ENCODE measurements around the gene MPP4. TPM values are rescaled to one million over a fixed set of nuclear protein-coding genes. Genes with fewer than 3 reads are reported as not detected.

Gene MPP4
- total and polyA plus RNA-seq, 2 of the 13 experiments (the other 11 are each of a cell fraction or from before 2014, with no cell fraction given) = not detected

DNA sequence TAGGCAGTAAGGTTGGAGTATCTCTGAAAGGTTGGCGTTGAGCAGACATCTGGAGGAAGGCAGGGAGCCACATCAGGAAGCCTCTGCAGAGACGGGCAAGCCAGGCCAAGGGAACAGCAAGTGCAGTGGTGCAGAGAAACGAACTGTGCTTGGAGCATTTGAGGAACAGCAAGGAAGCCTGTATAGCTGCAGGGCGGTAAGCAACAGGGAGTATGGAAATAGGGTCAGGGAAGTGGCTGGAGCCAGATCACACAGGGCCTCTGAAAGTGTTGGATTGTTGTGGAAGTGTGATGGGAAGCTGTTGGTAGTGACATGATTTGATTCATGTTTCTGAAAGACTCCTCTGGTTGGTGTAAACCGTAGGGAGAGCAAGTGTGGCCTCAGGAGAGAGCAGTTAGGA, 41.7 kb downstream of the MPP4 start:
- no peak overlapping the region for H3K9ac ChIP-seq (ENCODE audit: insufficient read depth, low read depth, low read length)
- H3K79me2 ChIP-seq (ENCODE audit: insufficient read depth, low read length) = no peaks in the 10 kb centered on the region
- ChIA-PET CTCF (ENCODE audit: low intra/inter-chr PET ratio, low total read pairs) (no interaction called here), POLR2A (no interaction called here)
- no TSS peak for BruUV-seq (replicated peaks)
- intact Hi-C loops (cut with micrococcal nuclease; ENCODE audit: unreplicated experiment) = no loop called here
- in situ Hi-C loops (cut with HindIII; ENCODE audit: extremely low pct_ligation_motif_present, low pct_unique_long_range_greater_than_20kb) = no loop called here
- no peak overlapping the region for H3K27ac ChIP-seq (ENCODE audit: extremely low read length, insufficient read depth, low read length)
- H3K9me3 ChIP-seq (ENCODE audit: low read length) = no peaks in the 10 kb centered on the region
- 13% methylated on average over 5 of the region's 5 CpGs for WGBS (ENCODE audit: low lambda C conversion rate)
- H3K36me3 ChIP-seq (replicated peaks in 1 of 2; ENCODE audit: control insufficient read depth in 1 of 2, insufficient read depth in 2 of 2, low read length in 2 of 2) = no peaks in the 10 kb centered on the region
- H3K27me3 ChIP-seq (ENCODE audit: control insufficient read depth in 1 of 2, insufficient read depth in 2 of 2, low read length in 2 of 2) = peaks cover 0 to 25% of the 10 kb centered on the region in 2 experiments; a peak in 3 of 5 replicates
- H3K4me3 ChIP-seq (replicated peaks in 1 of 3; ENCODE audit: insufficient read depth in 1 of 3, low read depth in 2 of 3, low read length in 3 of 3) = no peak overlapping the region
- H3K4me2 ChIP-seq (ENCODE audit: low read depth, low read length) = no peak overlapping the region
- no peak for FAIRE-seq
- peak; percentile 28 for ATAC-seq
- H2AFZ ChIP-seq (ENCODE audit: low read length) = no peak overlapping the region
- no peaks in the 10 kb centered on the region for H3K4me1 ChIP-seq (ENCODE audit: insufficient read depth, low read length)
- TF ChIP-seq, protein P1, sequence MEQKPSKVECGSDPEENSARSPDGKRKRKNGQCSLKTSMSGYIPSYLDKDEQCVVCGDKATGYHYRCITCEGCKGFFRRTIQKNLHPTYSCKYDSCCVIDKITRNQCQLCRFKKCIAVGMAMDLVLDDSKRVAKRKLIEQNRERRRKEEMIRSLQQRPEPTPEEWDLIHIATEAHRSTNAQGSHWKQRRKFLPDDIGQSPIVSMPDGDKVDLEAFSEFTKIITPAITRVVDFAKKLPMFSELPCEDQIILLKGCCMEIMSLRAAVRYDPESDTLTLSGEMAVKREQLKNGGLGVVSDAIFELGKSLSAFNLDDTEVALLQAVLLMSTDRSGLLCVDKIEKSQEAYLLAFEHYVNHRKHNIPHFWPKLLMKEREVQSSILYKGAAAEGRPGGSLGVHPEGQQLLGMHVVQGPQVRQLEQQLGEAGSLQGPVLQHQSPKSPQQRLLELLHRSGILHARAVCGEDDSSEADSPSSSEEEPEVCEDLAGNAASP (CRISPR knock-in tag; IDR thresholded peaks at IDR 0.05; ENCODE audit: borderline replicate concordance) = no peak
- TF ChIP-seq GLI4 (CRISPR knock-in tag; IDR thresholded peaks at IDR 0.05; ENCODE audit: borderline replicate concordance) (no peak), PTBP1 (IDR thresholded peaks at IDR 0.05; ENCODE audit: low read depth, low read length, poor library complexity, severe bottlenecking) (no peak)
- DNase-seq (ENCODE audit: low spot score) = no peak
- no peaks in the 10 kb centered on the region for H4K20me1 ChIP-seq (ENCODE audit: insufficient read depth, low read length)

DNA sequence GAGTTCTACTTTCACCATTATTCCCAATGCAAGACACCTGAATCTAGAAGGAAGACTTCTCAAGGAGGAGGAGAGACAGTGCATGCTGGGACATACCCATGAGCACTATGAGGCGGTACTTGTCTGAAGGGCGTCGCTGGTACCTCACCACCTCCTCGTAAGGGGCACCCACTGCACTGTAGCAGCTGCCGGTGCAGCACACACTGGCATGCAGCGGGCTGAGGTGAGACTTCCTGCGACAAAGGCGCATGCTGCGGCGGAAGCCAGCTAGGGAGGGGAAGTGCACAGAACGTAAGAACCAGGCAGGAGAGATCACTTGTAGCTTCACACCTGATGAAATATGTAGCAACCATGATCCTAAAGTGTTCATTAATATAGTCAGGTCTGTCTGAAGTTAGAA, 42.3 kb downstream of the MPP4 start:
- CTCF ChIA-PET (ENCODE audit: low intra/inter-chr PET ratio, low total read pairs) = no interaction called here
- Histone ChIP-seq H3K4me3 (replicated peaks in 1 of 3; ENCODE audit: insufficient read depth in 1 of 3, low read depth in 2 of 3, low read length in 3 of 3) (no peak overlapping the region), H3K36me3 (replicated peaks in 1 of 2; ENCODE audit: control insufficient read depth in 1 of 2, insufficient read depth in 2 of 2, low read length in 2 of 2) (no peaks in the 10 kb centered on the region), H3K4me1 (ENCODE audit: insufficient read depth, low read length) (no peaks in the 10 kb centered on the region), H3K27ac (ENCODE audit: extremely low read length, insufficient read depth, low read length) (no peak overlapping the region), H4K20me1 (ENCODE audit: insufficient read depth, low read length) (no peaks in the 10 kb centered on the region), H3K27me3 (ENCODE audit: control insufficient read depth in 1 of 2, insufficient read depth in 2 of 2, low read length in 2 of 2) (peaks cover 0 to 25% of the 10 kb centered on the region in 2 experiments; a peak in 3 of 5 replicates), H3K4me2 (ENCODE audit: low read depth, low read length) (no peak overlapping the region), H3K9ac (ENCODE audit: insufficient read depth, low read depth, low read length) (no peak overlapping the region), H2AFZ (ENCODE audit: low read length) (no peak overlapping the region), H3K79me2 (ENCODE audit: insufficient read depth, low read length) (no peaks in the 10 kb centered on the region), H3K9me3 (ENCODE audit: low read length) (no peaks in the 10 kb centered on the region)
- POLR2A ChIA-PET = no interaction called here
- no TSS peak for BruUV-seq (replicated peaks)
- DNase-seq (ENCODE audit: low spot score) = no peak
- 60% methylated on average over 11 of the region's 11 CpGs for WGBS (ENCODE audit: low lambda C conversion rate)
- no peak for ATAC-seq
- intact Hi-C loops (cut with micrococcal nuclease; ENCODE audit: unreplicated experiment) = no loop called here
- FAIRE-seq = no peak
- in situ Hi-C loops (cut with HindIII; ENCODE audit: extremely low pct_ligation_motif_present, low pct_unique_long_range_greater_than_20kb) = no loop called here
- TF ChIP-seq, protein P2, sequence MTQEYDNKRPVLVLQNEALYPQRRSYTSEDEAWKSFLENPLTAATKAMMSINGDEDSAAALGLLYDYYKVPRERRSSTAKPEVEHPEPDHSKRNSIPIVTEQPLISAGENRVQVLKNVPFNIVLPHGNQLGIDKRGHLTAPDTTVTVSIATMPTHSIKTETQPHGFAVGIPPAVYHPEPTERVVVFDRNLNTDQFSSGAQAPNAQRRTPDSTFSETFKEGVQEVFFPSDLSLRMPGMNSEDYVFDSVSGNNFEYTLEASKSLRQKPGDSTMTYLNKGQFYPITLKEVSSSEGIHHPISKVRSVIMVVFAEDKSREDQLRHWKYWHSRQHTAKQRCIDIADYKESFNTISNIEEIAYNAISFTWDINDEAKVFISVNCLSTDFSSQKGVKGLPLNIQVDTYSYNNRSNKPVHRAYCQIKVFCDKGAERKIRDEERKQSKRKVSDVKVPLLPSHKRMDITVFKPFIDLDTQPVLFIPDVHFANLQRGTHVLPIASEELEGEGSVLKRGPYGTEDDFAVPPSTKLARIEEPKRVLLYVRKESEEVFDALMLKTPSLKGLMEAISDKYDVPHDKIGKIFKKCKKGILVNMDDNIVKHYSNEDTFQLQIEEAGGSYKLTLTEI (CRISPR knock-in tag; conservative IDR thresholded peaks at IDR 0.05) = no peak
- TF ChIP-seq ZNF296 (CRISPR knock-in tag; conservative IDR thresholded peaks at IDR 0.05) = no peak
- no peak for TF ChIP-seq ZSCAN29 (CRISPR knock-in tag; conservative IDR thresholded peaks at IDR 0.05)
- TF ChIP-seq U2AF1 (optimal IDR thresholded peaks at IDR 0.05; ENCODE audit: low read depth, low read length) = no peak
- TF ChIP-seq, protein P3, sequence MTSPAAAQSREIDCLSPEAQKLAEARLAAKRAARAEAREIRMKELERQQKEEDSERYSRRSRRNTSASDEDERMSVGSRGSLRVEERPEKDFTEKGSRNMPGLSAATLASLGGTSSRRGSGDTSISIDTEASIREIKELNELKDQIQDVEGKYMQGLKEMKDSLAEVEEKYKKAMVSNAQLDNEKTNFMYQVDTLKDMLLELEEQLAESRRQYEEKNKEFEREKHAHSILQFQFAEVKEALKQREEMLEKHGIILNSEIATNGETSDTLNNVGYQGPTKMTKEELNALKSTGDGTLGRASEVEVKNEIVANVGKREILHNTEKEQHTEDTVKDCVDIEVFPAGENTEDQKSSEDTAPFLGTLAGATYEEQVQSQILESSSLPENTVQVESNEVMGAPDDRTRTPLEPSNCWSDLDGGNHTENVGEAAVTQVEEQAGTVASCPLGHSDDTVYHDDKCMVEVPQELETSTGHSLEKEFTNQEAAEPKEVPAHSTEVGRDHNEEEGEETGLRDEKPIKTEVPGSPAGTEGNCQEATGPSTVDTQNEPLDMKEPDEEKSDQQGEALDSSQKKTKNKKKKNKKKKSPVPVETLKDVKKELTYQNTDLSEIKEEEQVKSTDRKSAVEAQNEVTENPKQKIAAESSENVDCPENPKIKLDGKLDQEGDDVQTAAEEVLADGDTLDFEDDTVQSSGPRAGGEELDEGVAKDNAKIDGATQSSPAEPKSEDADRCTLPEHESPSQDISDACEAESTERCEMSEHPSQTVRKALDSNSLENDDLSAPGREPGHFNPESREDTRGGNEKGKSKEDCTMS (CRISPR knock-in tag; conservative IDR thresholded peaks at IDR 0.05) = no peak
- no peak for TF ChIP-seq SNRNP70 (IDR thresholded peaks at IDR 0.05; ENCODE audit: low read depth, low read length)
- TF ChIP-seq ZNF841 (CRISPR knock-in tag; IDR thresholded peaks at IDR 0.05; ENCODE audit: borderline replicate concordance) = no peak
- TF ChIP-seq SP5 (CRISPR knock-in tag; IDR thresholded peaks at IDR 0.05; ENCODE audit: borderline replicate concordance, low read depth) = no peak
- no peak for TF ChIP-seq CENPT (CRISPR knock-in tag; IDR thresholded peaks at IDR 0.05; ENCODE audit: low read depth)
